EH (cell line): ENCODE measurements around the gene TMED3.
"Not testable (repeated sequence)": the region's sequence is repeated elsewhere in the genome, so short reads cannot be mapped to it uniquely, and the experiment has no call there.

ENCODE experiments used
- DNase-seq: peaks from one replicate; pipeline ENCODE4 v3.0.0-alpha.2; 2015; ENCODE audit warnings: low read depth

Gene TMED3

DNA sequence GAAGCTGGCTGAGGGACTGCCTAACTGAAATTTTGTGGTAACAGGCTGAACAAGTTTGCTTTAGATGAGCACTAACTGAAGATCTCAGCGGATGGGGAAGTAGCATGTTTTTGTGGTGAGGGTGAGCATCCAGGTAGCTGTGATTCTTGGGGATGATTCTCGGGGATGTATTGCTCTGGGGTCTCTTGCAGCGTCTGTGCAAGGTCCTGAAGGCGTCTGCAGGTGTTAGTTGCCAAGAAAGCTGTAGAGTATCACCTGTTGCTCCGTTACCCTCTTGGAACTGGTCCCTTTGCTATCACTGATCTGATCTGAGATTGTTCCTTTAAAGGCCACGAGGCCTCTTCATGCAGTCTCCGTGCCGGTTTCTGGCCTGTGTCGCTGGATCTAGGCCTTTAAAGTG, 6.0 kb downstream of the TMED3 start:
- no peak for DNase-seq

DNA sequence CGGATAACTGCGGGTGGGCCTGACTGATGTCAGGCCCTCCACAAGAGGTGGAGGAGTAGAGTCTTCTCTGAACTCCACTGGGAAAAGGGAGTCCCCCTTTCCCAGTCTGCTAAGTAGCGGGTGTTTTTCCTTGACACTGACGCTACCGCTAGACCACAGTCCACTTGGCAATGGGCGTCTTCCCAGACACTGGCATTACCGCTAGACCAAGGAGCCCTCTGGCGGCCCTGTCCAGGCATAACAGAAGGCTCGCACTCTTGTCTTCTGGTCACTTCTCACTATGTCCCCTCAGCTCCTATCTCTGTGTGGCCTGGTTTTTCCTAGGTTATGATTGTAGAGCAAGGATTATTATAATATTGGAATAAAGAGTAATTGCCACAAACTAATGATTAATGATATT, 9.1 kb downstream of the TMED3 start:
- not testable (repeated sequence) for DNase-seq

DNA sequence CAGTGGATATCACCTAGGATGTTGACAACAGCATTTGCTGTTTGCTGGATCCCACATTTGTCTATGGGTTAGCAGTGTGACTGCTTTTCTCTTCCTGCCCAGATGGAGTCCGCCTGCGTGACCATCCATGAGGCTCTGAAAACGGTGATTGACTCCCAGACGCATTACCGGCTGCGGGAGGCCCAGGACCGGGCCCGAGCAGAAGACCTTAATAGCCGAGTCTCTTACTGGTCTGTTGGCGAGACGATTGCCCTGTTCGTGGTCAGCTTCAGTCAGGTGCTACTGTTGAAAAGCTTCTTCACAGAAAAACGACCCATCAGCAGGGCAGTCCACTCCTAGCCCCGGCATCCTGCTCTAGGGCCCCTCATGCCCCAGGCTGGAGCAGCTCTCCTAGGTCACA, 11.0 kb downstream of the TMED3 start:
- no peak for DNase-seq

DNA sequence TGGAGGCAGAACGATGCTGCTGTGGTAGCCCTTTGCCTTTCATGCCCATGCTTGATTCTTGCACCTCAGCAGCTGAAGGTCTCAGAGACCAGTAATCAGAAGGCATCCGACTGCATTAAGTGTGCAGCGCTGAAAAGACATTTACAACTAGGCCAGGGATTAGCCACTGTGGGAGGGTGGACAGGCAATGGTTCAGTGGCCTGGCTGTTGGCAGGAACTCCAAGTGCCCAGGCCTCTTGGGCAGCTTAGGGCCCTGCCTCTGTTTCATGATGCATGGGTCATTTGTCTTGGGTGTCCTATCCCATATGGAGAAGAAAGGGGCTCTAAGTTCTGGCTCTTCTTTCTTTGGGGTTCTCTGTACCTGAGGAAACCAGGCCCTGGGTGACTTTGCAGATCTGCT, 11.4 kb downstream of the TMED3 start:
- DNase-seq = no peak

DNA sequence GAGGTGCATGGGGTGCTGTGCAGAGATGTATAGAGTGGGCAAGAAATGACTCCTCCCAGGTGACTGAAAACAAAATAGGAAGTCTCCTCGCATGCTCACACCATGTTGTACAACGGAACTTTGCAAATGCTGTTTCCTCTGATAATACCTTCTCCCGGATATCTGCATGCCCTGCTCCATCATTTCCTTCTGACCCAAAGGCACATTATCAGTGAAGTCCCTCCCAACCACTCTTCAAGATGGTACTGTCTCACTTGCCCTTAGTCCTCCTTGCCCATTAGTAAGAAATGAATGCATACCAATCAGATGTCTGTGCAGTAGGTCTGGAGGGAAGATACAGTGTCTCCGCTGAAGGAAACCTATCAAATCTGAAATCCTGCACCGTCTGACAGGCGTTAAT, 12.0 kb downstream of the TMED3 start:
- DNase-seq = no peak

DNA sequence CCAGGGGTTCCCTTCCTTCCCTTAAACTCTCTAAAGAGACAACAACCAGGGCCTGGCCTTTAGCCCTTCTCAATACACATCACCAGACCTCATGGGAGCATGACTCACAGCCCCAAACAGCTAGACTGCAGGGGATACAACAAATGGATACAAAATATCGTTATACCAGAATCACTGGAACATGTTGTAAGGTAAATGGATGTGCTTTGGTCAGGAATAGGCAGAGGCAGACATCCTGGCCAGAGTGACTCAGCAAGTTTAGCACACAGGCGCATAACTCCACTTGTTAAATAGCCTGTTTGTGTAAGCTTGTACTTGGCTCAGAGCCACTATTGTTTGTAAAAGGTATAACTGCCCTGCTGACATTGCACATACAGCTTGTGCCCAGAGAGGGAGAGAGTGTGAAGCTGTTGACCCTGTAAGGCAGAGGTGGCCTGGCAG, 18.3 kb downstream of the TMED3 start:
- peak; percentile 54 for DNase-seq

DNA sequence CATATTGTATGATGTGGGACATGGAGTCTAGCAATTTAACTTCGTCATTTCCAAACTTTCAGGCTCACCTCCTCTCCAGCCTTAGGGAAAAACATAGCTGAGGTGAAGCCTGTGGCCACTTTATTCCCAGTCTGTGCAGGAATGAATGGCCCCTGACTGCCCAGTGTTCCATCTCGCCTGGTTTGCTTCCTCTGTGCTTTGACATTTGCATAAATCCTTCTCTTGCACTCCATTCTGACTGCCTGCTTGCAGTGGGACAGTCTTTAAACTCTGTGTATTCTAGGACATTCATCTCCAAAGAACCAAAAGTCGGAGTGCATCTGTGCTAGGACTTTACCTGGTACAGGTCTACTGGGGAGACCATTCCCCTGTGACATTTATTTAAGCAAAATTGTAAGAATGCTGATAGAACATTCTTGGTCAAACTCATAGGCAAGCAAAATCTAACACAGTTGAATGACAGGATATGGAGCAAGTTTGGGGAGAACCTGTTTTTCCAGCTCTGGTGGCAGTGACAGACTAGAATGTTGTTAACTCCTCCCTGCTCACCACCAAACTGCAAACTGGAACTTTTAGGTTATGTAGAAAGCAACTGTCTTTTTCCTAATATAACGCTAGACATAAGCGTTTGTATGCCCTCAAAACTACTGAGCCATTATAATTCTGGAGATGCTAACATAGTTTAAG, 22.1 kb downstream of the TMED3 start:
- DNase-seq = no peak

DNA sequence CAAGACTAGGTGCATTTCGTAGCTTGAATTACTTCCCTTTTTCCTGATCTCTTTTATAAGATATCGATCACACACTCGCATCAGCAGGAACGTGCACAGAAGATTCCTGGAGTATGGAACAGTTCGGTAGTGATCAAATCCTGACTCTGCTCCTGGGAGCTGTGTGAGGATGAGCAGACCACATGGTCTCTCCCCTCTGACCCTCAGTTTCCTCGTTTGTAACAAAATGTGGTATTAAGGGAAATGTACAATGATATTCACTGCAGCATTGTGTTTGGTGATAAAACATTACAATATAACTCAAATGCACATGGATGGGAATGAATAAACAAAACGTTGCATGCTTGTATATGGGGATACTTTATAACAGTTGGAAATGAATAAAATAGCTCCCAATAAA, 26.7 kb downstream of the TMED3 start:
- DNase-seq = no peak

DNA sequence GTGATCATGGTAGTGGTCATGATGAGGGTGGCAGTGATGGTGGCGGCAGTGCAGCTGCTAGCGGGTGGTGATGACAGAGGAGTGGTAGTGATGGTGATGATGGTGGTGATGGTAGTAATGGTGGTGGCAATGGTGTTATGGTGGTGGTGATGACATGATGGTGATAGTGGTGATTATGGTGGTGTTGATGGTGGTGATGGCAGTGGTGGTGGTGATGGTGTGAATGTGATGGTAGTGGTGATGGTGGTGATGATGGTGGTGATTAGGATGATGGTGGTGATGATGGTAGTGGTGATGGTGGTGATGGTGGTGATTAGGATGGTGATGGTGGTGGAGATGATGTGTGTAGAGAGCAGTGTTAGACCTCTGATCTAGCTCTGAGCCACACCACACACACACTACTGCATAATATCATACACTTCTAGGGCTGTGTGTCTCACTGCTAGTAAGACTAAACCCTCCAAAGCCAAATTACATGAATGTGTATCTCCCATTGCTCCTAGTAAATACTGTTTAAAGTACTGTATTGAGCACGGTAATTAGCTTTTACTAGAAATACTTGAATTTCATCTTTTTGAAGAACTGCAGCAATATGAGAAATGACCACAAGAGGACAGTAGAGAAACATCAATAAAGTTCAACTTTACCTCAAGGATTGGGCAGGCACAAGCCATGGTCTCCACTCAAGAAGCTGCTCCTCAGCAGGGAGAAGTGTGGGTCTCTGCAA, 28.8 kb downstream of the TMED3 start:
- peak; percentile 65 for DNase-seq

DNA sequence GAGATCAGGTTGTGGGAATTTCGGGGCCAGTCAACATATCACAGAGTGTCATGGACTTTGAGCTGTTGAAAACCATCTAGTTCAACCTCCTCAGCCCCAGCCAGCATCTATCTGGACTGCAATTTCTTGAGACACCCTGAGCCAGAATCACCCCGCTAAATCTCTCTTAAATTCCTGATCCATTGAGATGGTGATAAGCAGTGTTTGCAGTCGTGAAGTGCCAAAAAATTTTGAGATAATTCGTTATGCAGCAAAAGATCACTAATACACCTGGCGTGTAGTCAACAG, 29.3 kb downstream of the TMED3 start:
- no peak for DNase-seq

DNA sequence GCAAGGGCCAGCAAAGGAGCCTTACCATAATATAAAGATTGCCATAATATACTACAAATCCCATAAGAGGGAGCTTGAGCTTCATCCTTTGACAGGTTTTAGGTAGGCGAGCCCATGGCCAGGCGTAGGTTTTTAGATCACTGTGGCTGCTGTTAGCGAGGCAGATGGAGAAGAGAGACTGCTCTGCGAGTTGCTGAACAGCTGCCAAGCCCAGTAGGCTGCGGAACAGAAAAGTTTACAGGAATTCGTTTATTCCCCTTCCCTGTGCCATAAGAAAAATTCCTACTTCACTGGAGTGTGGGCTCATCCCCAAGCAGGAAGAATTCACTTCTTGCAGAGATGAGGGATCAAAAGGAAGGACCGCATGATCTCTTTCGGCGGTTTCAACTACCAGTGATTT, 30.5 kb downstream of the TMED3 start:
- DNase-seq = no peak

DNA sequence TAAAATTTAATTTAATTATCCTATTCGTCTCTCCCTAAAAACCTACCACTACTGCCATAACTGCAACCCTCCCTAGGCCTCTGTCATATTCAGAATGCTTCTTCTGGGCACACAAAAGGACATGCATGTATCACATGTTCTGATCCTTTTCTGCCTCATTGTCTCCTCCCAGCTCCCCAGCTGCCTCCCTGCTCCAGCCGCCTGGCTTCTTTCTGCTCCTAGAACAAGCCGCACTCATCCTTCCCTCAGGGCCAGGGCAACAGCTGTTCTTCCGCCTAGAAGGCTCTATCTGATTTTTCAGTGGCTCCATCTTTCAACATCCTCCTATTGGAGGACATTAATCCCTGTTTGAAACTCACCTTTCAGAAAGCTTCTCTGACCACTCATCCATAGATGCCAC, 38.6 kb downstream of the TMED3 start:
- DNase-seq = peak; percentile 5

DNA sequence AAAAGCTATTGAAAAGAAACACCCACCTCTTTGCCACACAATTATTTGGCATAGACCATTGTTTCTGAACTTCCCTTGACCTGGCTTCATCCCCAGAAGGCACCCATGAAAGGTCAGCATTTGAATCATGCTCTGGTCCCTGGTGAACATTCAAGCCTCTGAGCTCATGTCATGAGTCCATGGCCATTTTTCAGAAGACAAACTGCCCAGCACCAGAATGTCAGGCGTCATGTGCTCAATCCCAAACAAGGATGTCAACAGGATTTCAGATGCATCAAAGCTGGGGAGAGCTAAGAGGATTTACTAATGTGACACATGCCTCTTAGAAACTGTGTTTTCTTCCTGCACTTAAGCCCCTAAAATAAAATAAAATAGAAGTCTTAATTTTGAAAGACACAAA, 41.3 kb downstream of the TMED3 start:
- no peak for DNase-seq

DNA sequence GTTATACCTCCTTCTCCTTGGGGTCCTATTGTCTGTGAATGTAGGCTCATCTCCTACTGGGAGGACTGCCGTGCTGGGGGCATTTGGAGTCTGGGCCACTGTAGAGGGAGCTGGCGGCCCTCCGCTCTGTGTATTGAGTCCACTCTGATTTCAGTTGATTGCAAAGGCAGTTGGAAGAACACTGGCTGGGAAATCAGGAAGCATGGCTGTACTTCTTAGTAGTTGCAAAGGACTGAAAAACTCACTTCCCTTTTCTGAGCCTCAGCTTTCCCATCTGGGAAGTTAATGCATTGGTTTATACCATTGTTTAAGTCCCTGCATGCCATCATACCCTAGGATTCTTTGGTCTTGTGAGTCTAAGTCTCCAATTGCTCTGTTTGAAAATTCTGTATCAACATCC, 46.7 kb downstream of the TMED3 start:
- no peak for DNase-seq

DNA sequence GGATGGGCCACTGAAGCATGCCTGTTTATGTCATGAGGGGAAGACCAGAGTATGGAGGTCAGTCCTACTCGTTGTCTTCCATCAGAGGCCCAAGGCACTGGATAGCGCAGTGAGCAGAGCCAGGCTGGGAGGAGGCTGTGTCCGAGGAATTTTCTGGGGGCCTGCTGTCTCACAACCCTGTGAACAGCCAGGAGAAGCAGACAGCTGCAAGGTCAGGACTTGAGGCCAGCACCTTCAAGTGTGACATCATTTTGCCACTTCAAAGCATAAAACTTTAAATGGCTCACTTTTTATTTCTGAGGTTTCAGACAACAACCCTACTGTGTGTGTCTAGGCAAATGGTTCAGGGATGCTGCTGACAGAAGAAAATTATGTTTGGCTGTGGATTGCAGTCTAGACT, 47.2 kb downstream of the TMED3 start:
- DNase-seq = no peak

DNA sequence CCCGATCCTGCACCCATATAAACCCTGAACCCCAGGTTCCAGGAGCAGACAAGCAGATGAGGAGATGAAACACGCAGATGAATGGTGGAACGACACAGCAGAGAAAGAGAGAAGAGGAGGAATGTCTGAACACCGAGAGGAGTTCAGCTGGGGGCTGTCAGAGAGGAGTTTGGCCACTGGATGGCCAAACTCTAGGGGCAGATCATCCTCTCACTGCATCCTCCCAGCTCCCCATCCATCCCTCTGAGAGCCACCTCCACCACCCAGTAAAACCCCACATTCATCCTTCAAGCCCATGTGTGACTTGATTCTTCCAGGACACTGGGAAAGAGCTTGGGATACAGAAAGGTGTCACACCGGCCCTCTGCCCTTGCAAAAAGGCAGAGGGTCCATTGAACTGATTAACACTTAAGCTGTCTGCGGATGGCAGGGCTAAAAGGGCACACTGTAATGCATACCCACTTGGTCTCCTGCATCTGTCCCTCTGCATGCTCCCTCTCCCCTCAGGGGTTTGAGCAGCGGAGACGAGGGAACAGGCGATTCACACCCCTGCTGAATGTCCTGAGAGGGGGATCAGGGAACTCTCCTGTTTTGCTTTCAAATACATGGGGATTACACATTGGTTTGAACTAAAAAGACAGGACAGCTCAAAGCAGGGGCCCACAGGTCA, 53.8 kb downstream of the TMED3 start:
- peak; percentile 6 for DNase-seq

DNA sequence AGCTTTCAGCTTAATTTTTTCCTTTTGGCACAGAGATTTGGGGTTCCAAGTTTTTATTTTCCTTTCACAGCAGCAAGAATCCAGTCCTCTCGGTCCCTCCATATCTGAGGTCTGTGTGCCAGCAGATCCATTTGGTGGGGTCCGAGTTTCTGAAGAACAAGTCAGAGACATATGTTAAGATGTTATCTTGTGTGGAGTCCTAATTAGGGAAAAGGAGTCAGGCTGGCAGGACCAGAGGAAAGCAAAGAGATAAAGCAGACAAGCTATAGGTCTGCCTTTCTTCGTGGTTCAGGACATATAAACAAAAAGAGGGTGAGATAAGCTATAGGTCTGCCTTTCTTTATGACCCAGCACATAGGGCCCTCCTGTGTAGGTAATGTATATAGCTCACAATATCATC, 54.9 kb downstream of the TMED3 start:
- peak; percentile 30 for DNase-seq

DNA sequence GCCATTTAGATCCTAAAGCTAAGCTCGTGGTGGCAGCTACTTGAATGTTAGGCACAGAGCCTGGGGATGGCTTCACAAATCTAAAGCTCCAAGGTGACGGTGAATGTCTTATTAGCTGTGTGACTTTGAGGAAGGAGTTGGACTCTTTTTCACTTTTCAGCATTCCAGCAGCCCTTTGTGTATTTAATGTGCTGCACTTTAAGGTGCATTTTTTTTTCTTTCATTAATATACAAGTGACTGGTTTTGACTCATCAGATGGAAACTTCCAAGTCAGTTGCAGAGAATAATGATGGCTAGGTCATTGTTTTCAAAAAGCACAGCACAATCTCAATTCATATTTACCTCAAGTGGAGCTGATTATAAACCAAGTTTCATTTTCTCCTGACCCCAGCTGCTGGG, 55.8 kb downstream of the TMED3 start:
- no peak for DNase-seq

DNA sequence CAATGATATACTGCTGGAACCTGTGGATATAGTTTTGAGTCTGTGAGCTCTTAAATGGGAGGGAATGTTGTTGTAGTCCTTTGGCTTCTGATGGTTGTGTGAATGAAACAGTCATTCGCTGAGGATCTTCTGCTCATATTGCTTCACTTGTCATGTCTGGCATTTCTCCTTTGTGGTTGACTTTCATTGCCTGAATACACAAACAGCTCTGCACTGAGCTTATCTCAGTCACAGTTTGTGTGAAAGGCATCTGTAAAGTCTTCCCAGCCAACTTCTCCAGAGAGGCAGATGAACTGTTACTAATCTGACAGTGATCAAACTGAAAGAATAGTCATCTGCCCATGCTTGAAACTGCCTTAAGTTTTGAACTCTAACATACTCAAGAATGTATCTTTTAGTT, 59.8 kb downstream of the TMED3 start:
- DNase-seq = peak; percentile 81

DNA sequence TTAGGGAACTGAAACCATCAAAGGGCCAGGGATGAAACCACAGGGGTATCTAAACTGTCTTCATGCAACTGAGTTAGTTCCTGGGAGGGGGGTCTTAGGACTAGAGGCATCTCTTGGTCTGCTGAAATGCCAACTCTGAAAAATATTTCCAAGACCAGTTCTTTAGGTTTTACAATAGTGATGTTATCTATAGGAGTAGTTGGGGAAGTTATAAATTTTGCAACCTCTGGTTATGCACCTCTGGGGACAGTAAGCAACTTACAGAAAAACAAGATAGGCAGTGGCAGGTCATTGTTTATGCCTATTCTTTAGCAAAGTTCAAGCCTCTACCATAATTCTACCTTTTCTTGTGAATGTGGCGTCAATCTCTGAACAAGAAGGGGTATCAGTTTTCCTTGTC, 60.7 kb downstream of the TMED3 start:
- DNase-seq = no peak

DNA sequence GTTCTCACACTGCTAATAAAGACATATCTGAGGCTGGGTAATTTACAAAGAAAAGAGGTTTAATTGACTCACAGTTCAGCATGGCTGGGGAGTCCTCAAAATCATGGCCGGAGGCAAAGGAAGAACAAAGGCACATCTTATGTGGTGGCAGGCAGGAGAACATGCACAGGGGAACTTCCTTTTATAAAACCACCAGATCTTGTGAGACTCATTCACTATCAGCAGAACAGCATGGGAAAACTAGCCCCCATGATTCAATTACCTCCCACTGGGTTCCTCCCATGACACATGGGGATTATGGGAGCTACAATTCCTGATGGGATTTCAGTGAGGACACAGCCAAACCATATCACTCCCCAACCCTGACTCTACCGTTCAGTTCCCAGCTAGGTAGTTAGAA, 61.5 kb downstream of the TMED3 start:
- no peak for DNase-seq
